HG03469 (cell line): ENCODE results near the gene PCNA.
"Not testable (repeated sequence)": the region's sequence is repeated elsewhere in the genome, so short reads cannot be mapped to it uniquely, and the experiment has no call there.

Experiments used
- ATAC-seq: cut with Tn5 transposase; IDR thresholded peaks from one replicate; pipeline ENCODE4 v1.9.1; 2021; ENCODE audit warnings: mild to moderate bottlenecking, moderate library complexity, moderate number of reproducible peaks; ENCODE audit not compliant: unreplicated experiment

The PCNA gene

DNA sequence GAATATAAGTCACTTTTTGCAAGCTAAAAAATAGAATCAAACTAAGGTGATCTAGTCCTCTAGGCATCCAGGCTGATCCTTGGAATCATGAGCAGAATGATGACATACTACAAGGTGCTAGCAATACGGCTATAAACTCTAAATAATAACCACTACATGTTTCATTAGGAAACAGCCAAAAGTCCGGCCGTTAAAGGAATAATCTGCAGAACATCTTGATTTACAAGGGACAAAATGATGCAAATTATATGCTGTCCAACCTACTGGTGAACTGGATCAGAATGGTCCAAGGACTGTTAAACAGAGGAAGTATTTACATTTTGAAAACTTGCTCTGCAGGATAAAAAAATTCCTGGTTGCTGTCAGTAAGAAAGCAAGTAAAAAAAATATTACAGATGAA, 19.8 kb downstream of the PCNA start:
- ATAC-seq = not testable (repeated sequence)

DNA sequence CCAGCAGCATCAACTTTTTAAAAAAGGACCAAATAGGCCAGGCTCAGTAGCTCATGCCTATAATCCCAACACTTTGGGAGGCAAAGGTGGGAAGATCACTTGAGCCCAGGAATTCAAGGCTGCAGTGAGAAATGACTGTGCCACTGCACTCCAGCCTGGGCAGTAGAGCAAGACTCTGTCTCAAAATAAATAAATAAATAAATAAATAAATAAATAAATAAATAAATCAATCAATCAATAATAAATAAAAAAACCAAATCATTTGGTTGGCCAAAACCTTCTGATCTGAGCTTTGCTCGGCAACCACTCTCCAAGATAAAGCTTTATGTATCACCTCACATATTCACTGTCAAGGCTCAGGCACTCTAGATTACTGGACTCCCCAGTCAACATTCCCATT, 20.7 kb downstream of the PCNA start:
- ATAC-seq = not testable (repeated sequence)

DNA sequence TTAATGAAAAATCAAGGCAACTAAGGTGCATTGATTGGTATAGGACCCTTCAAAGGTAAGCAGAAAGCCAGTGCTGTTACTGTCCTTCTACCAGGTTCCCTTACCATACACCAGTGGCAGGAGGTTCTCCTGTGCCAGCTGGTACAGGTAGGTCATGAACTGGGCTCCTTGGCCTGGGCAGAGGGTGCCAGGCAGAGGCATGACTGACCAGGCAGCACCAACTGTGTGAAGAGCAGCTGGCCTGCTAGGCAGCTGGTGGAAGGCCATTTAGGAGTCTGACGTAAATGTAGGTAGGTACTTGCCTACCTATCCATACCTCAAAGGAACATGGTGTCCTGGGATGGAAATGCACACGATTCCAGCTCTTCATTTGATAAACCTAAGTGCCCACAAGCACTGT, 23.3 kb downstream of the PCNA start:
- no peak for ATAC-seq

DNA sequence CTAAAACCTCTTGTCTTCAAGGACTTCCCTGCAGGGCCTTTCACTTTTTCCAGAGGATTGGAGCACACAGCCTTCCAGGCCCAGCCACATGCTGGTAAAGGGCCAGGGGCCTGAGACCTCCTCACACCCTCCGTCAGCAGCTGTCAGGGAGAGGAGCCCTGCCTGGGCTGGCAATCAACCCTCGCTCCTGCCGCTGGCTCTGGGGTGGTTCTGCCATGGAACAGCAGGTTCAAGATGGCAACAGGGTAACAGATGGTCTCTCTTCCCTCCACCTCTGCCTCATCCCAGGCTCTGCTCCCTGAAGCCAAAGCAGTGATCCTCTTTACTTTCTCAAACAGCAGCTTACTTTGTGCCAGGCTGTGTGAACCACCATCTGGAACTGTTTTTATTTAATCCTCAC, 23.8 kb downstream of the PCNA start:
- no peak for ATAC-seq

DNA sequence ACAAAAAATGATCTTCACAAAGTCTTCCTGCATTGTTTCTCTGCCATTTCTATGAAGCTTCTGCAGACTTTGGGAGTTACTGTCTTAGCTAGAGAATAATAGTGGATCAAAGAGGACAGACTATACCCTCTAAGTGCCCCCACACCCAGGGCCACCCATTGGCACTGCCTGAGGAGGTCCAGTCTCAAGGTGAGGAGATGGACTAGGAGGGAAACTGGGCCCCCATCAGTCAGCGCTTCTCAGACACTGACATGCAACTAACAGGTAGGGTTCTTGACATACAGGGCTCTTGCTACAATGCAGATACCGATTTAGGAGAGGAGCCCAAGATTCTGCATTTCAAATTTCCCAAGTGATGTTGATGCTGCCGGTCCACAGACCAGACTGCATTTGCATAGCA, 24.3 kb downstream of the PCNA start:
- ATAC-seq = no peak

DNA sequence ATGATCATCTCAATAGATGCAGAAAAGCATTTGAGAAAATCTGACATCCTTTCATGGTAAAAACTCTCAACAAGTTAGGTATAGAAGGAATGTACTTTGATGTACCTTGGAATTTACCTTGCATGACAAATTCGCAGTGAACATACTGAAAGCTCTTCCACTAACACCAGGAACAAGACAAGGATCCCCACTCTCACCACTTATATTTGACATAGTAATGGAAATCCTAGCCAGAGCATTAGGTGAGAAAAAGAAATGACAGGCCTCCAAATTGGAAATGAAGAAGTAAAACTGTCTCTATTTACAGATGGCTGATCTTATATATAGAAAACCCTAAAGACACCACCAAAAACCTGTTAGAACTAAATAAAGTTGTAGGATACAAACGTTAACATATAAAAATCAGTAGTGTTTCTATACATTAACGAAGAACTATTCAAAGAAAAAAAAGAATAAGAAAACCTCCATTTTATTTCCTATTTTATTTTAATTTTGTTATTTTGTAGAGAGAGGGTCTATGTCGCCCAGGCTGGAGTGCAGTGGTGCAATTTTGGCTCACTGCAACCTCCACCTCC, 26.9 kb downstream of the PCNA start:
- no peak for ATAC-seq

DNA sequence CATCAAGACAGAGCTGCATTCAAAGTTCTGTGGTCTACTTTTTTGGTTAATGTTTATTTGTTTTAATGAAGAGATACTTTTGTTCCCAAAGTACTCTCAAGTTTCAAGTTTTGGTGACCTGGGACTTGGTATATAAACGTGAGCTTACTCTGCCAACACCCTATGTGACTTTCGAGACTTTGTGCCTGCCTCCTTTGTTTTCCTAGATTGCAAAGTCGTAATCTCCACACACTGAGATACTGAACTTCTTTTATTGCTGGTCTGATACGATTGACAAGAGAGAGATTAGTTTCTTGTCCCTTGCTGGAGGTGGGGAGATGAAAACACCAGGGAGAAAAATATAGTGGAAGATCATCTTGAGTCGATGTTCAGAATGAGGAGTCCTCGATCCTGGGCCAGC, 27.9 kb downstream of the PCNA start:
- no peak for ATAC-seq

DNA sequence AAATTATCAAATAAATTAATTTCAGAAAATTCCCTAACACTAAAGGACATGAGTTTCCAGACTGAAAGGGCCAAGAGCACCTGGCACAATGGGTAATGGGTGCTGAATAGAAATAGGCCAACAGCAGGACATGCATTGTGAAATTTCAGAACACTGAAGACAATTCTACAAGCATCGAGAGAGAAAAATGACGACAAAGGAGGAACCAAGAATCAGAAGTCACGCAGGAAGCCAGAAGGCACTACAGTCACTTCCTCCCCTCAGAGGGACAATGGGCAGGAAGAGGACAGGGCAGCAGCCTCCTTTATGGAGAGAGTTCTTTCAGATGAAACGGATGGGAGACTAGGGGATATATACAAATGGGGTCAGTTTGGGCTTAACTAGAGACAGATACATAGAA, 29.6 kb downstream of the PCNA start:
- no peak for ATAC-seq

DNA sequence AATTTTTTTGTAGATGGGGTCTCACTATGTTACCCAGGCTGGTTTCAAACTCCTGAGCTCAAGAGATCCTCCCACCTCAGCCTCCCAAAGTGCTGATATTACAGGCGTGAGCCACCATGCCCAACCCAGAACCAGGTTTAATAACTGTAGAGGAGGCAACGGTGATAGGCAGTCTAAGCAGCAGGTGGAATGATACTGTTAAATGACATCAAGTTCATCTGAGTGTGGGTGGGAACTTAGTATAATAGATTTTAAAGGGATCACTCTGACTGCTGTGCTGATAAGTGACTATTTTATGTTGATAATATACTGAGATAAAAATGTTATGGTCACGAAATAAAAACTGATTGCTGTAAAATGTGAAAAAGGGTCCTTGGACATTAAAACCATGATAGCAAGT, 31.1 kb downstream of the PCNA start:
- ATAC-seq = no peak

DNA sequence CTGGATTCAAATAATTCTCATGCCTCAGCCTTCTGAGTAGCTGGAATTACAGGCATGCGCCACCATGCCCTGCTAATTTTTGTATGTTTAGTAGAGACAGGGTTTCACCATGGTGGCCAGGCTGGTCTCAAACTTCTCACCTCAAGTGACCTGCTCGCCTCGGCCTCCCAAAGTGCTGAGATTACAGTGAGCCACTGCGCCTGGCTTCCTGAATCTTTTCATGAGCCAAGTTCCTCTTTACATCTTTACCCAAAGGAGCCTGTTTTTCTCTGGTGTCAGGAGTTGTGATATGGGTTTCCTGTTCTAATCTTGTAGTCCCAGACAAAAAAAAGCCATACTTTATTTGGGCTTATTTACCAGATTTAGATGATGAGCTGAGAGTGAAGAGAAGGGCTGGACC, 34.4 kb downstream of the PCNA start:
- ATAC-seq = no peak

DNA sequence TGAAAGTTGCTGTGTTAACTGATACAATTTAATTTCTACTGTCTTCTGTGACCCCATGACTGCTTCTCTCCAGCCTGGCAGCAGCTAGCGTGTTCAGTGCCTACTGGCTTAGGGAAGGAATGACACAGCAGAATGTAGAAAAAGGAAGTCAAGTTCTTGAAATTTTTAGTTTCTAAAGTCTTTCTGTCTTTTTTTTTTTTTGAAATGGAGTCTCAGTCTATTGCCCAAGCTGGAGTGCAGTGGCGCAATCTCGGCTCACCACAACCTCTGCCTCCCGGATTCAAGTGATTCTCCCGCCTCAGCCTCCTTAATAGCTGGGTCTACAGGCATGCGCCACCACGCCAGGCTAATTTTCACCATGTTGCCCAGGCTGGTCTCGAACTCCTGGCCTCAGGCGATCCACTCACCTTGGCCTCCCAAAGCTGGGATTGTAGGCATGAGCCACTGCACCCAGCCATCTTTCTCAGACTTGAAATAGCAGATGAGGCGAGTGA, 39.3 kb downstream of the PCNA start:
- no peak for ATAC-seq

DNA sequence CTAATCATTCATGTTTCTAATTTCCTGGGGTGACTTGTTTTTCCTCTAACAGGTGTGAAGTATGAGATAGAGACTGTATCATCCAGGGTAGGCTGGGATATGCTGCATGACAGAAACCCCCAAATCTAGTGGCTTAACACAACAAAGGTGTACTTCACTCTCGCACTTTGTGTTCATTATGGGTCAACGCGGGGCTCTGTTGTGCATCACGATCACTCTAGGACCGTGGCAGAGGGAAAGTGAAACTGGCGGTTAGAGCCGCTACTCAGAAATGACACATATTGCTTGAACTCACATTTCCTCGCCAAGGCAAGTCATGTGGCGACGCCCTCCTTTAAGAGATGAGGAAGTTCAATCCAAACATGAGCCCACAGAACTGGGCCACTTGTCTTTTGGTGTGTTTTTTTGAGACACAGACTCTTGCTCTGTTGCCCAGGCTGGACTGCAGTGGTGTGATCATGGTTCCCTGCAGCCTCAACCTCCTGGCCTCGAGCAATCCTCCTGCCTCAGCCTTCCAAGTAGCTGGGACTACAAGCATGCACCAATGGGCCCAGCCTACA, 41.3 kb downstream of the PCNA start:
- peak; percentile 95 for ATAC-seq

DNA sequence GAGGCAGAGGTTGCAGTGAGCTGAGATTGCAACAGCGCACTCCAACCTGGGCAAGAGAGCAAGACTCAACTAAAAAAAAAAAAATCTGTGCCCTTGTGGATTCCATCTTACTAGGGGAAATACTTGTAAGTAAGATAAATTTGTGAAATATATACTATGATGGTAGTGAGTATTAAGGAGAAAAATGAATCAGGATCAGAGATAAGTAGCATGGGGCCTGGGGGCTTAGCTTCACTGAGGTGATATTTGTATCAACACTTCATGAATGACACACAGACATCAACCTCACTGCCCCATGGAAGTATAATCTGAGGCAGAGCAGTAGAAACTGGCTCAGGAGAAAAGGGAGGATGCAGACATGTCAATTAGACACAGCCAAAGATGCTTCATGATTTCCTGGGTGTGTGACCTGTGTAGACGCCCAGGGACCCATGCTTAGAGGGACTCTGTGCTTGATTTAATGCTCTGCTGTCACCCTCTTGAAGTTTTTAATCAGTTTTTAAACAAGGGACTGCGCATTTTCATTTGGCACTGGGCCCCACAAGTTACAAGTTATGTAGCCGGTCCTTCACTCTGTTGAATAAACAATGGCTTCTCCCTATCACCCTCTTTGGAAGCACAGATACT, 41.9 kb downstream of the PCNA start:
- ATAC-seq = no peak

DNA sequence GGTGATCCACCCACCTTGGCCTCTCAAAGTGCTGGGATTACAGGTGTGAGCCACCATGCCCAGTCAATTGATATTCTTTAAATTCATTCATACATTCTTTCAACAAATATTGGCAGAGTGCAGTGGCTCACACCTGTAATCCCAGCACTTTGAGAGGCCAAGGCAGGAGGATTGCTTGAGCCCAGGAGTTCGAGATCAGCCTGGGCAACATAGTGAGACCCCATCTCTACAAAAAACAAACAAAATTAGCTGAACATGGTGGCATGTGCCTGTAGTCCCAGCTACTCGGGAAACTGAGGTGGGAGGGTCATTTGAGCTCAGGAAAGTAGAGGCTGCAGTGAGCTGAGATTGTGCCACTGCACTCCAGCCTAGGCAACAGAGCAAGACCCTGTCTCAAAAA, 42.8 kb downstream of the PCNA start:
- not testable (repeated sequence) for ATAC-seq

DNA sequence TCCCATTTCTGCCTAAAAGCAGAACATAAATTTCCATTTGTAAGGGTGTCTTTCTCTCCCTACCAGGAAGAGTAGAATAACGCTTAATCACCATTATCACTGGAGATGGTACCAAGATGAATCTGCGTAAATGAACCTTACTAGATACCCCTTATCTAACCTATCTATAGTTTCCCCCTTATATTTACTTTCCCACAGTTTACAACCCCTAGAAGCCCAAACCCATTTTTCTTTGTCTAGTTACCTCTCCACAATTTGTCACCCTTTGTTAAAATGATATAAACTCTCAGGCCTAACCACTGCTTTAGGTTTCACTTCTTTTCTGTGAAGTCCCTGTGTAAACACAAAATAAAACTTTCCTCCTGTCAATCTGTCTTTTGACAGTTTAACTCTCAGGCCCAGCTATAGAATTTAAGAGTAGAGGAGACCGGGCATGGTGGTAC, 45.5 kb downstream of the PCNA start:
- no peak for ATAC-seq

DNA sequence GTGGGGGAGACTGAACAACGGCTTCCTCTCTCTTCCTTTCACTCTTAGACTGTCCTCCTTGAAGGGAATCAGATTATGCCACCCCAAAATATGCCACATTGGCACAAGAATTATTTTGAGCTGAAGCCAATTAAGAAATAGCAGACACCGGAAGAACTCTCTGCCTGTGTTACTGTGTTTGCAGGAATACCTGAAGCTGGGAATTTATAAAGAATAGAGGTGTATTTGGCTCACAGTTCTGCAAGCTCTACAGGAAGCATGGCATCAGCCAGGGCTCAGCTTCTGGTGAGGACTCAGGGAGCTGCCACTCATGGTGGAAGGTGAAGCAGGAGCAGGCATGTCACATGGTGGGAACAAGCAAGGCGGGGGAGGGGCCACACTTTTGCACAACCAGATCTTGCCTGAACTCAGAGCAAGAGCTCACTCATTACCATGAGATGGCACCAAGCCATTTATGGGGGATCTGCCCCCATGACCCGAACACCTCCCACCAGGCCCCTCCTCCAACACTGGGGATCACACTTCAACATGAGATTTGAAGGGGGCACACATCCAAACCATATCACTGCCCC, 46.0 kb downstream of the PCNA start:
- ATAC-seq = no peak

DNA sequence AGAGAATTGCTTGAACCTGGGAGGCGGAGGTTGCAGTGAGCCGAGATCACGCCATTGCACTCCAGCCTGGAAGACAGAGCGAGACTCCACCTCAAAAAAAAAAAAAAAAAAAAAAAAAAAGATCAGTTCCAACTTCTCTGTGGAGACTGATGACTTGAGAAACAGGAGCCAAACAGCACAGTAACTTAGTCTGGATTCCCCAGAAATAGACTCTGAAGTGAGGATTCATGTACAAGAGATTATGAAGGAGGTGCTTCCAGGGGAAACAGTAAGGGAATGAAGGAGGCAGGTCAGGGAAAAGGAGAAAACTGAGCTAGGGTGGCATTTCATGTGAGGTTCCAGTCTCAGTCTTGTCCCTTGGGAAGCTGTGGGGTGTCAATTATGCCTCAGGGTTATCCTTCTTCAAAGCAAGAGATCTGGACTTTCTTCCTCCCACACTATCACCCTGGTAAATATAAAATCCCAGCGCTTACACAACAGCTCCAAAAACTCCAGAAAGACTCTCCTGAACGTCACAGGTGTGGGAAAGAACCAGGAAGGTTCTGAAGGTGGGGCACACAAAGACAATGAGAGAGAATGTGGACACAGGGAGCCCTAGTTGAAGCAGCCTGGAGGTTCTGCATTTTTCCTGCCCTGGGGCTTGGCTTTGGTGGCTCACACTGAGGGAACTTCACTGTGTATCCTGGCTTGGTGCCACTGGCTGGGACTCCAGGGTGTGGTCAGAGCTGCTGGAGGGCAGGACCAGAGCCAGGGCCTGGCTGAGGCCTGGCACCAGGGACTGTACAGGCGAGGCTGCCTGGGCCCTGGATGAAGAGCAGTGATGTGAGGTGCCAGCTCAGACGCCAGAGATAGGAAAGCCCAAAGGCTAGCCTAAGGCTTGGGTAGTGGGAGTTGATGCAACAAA, 46.8 kb downstream of the PCNA start:
- ATAC-seq = no peak

DNA sequence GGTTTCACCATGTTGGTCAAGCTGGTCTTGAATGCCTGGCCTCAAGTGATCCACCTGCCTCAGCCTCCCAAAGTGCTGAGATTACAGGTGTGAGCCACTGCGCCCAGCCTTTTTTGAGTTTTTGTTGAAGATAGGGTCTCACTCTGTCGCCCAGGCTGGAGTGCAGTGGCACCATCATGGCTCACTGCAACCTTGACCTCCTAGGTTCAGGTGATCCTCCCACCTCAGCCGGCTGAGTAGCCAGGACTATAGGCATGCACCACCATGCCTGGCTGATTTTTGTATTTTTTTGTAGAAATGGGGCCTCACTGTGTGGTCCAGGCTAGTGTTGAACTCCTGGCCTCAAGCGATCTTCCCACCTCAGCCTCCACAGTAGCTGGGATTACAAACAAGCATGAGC, 47.8 kb downstream of the PCNA start:
- not testable (repeated sequence) for ATAC-seq

DNA sequence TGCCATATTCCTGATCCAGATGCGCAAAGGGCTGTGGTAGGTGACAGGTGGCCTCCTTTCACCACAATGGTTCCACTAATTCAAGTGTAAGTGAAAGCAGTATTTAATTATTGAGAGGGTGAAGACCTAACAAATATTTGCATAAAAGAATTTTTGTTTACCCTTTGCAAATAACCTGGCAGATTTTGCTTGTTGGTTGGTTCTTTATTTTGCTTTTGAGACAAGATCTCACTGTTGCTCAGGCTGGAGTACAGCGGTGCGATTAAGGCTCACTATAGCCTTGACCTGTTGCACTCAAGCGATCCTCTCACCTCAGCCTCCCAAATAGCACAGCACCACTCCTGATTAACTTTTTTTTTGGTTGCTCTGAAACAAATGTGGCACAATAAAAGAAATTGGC, 49.2 kb downstream of the PCNA start:
- ATAC-seq = no peak

DNA sequence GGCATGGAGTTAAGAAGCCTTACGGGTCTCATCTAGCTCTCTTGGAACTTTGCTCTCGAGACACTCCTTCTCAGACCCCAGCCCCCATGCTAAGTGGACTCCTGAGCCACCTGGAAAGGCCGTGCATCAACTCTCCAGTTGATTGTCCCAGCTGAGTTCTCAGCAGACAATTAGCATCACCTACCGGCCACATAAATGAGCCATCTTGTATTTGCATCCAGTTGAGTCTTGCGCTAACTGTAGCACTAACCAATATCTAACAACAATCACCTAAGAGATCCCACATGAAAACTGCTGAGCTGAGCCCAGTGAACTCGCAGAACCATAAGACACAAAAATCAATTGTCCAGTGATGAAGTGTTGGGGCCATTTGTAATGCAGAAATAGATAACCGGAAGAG, 49.7 kb downstream of the PCNA start:
- ATAC-seq = no peak

DNA sequence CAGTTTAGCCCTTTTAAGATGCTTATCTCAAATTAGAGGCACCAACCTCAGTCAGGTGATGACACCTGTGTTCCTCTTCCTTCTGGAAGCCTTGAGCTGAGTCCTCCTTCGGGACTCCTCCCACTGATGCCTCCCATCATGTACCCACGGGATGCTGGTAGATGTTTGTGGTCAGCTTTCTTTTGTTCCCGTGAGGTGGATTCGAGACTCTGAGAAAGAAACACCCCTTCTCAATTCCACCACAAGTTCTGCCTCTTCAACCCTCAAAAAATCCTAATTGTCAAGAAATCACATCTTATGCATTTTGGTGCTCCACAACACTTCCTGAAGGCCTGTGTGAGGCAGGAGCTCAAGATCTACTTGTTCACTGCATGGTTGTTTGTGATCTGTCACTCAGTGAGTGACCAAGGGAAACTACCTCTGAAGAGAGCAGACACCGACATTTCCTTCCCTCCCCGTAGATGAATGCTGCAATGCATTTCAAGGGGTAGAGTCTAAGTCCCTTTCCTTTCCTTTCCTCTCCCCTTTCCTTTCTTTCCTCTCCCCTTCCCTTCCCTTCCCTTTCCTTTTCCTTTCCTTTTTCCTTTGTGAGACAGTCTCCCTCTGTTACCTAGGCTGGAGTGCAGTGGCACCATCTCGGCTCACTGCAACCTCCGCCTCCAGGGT, 50.5 kb downstream of the PCNA start:
- ATAC-seq = no peak
